CD4-positive, alpha-beta T cell (primary cell): ENCODE results near the gene ESRRB. TPM values are rescaled to one million over a fixed set of nuclear protein-coding genes. Genes with fewer than 3 reads are reported as not detected.

Experiments
- ATAC-seq: fragments of 200-7000 bp; cut with Tn5 transposase; one replicate; pipeline ENCODE4 v1.10.0; 2022; ENCODE audit warnings: mild to moderate bottlenecking; ENCODE audit not compliant: poor library complexity
- CTCF ChIA-PET: fragments of 350-600 bp; sonication (Branson Sonifier 250); formaldehyde crosslinking; loops from one replicate; lab custom pipeline; 2021; ENCODE audit warnings: antibody characterized with exemption, inconsistent platforms; lab: Charles Lee
- POLR2A ChIA-PET: fragments of 350-600 bp; sonication (Branson Sonifier 250); formaldehyde crosslinking; loops from one replicate; lab custom pipeline; 2021; ENCODE audit warnings: antibody characterized with exemption, inconsistent platforms; lab: Charles Lee
- DNase-seq, 14 experiments: peaks; one replicate each; pipeline ENCODE4 v3.0.0-alpha.2; 2013 to 2020; ENCODE audit warnings: mixed read lengths in 2 of 14
- H3K27ac ChIP-seq, 2 donors: one replicate each; pipeline versions ENCODE4 v1.5.1 to v1.7.0; 2013; ENCODE audit warnings: low read length in 2 of 2, low read depth in 1 of 2, mild to moderate bottlenecking in 1 of 2
- H3K27me3 ChIP-seq, 2 experiments: 1 replicate in 1 of 2; 2 replicates in 1 of 2; pipeline versions ENCODE4 v1.6.1 to v1.7.0; 2013; ENCODE audit warnings: low read length in 2 of 2, control low read depth in 1 of 2, mild to moderate bottlenecking in 1 of 2, moderate library complexity in 1 of 2; ENCODE audit not compliant: insufficient read depth in 2 of 2, control insufficient read depth in 1 of 2
- H3K36me3 ChIP-seq: one replicate; pipeline ENCODE4 v1.6.1; 2013; ENCODE audit warnings: low read length, control low read depth; ENCODE audit not compliant: insufficient read depth
- H3K4me1 ChIP-seq: one replicate; pipeline ENCODE4 v1.6.1; 2013; ENCODE audit warnings: low read length, control low read depth; ENCODE audit not compliant: insufficient read depth
- H3K4me3 ChIP-seq: one replicate; pipeline ENCODE4 v1.5.1; 2013; ENCODE audit warnings: mild to moderate bottlenecking, low read length, moderate library complexity
- H3K9me3 ChIP-seq, 2 experiments: 1 replicate in 1 of 2; 2 replicates in 1 of 2; pipeline versions ENCODE4 v1.6.1 to v1.7.0; 2013; ENCODE audit warnings: low read length in 2 of 2, mild to moderate bottlenecking in 2 of 2, control low read depth in 1 of 2, moderate library complexity in 1 of 2; ENCODE audit not compliant: control insufficient read depth in 1 of 2, insufficient read depth in 1 of 2
- H3K27ac Mint-ChIP-seq: one replicate; pipeline ENCODE4 v1.8.0; 2020; ENCODE audit warnings: mixed read lengths
- H3K27me3 Mint-ChIP-seq: one replicate; pipeline ENCODE4 v1.8.0; 2021; ENCODE audit warnings: mixed read lengths
- H3K36me3 Mint-ChIP-seq: one replicate; pipeline ENCODE4 v1.8.0; 2021; ENCODE audit warnings: low read depth, mixed read lengths
- H3K4me1 Mint-ChIP-seq: one replicate; pipeline ENCODE4 v1.8.0; 2021; ENCODE audit warnings: low read depth, mixed read lengths
- H3K4me3 Mint-ChIP-seq: one replicate; pipeline ENCODE4 v1.8.0; 2020; ENCODE audit warnings: mild to moderate bottlenecking, mixed read lengths
- H3K9me3 Mint-ChIP-seq: one replicate; pipeline ENCODE4 v1.8.0; 2020; ENCODE audit warnings: mixed read lengths
- intact Hi-C, 2 experiments: fragments of 100-400 bp; cut with DNase I in 1 of 2; cut with micrococcal nuclease in 1 of 2; formaldehyde crosslinking; loops; one replicate each; pipeline versions ENCODE4 v1.15.1 to v1.9.0; 2023 to 2025; cut with DNase I, micrococcal nuclease
- total RNA-seq, 174 experiments: library from RNA in 2 of 174; stranded (reverse) in 2 of 174; gene quantifications; one replicate each; pipeline ENCODE4 v1.2.3 and lab custom pipeline; 2021 to 2026
- TF ChIP-seq, protein P1 (sequence below): fragments of 200-600 bp; IDR thresholded peaks from one replicate; pipeline ENCODE4 v1.8.0; 2022; ENCODE audit warnings: antibody characterized with exemption, mild to moderate bottlenecking

Gene ESRRB
- total RNA-seq, 2 experiments from 2014 or later: 0.17 to 0.27 TPM

DNA sequence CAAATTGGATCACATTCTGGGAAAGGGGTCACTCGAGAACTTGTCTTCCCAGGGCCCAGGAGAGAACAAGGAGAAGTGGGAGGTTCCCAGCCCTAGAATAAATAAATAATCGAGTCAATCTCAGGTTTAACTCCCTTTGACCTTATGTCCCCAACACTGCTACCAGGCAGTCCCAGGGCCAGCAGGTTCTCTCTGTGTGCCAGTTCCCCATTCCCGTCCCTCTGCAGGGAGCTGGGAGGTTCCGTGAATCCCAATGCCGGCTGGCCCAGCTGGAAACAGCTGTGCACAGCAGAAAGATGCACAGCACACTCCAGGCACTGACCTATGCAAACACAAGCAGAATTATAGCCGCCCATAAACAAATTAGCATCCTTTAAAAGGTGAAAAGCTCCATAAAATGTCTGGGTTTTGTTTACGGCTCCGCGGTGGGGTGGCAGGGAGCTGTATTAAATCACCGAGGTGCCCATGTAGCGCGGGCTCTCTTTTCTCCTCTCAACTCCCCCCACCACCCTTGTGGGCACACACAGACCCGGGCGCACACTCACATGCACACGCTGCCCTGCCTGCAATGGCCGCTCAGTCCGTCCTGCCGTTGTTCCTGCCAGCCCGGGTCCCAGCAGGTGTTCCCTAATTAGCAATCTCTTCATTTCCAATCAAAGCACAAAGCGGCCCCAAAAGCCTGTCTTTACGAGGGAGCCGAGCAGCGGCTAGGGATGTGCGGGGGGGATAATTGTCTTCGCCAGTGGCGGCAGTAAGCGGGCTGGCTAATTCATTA is 46.6 kb upstream of the ESRRB start:
- POLR2A ChIA-PET: no interaction called here

DNA sequence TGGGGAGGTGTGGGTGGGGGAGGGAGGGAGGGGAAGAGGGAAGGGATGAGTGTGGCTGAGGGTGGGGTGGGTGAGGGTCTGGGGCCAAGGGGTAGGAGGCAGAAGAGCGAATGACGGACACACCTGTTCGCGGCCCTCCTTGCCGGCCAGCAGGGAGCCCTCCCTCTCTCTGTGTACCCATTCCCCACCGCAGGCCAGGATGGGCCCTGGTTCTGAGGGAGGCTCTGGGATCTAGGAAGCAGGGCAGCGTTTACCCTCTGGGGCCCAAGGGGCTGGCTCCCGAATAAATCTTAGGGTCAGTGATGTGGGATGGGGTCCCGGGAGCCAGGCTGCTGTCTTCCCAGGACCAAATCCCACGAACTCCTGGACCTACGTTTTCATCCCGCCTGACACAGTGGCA is 46.0 kb upstream of the ESRRB start:
- TF ChIP-seq, protein P1, sequence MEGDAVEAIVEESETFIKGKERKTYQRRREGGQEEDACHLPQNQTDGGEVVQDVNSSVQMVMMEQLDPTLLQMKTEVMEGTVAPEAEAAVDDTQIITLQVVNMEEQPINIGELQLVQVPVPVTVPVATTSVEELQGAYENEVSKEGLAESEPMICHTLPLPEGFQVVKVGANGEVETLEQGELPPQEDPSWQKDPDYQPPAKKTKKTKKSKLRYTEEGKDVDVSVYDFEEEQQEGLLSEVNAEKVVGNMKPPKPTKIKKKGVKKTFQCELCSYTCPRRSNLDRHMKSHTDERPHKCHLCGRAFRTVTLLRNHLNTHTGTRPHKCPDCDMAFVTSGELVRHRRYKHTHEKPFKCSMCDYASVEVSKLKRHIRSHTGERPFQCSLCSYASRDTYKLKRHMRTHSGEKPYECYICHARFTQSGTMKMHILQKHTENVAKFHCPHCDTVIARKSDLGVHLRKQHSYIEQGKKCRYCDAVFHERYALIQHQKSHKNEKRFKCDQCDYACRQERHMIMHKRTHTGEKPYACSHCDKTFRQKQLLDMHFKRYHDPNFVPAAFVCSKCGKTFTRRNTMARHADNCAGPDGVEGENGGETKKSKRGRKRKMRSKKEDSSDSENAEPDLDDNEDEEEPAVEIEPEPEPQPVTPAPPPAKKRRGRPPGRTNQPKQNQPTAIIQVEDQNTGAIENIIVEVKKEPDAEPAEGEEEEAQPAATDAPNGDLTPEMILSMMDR: no peak
- H3K4me1 ChIP-seq: no peaks in the 10 kb centered on the region
- Mint-ChIP-seq H3K4me1 (no peaks in the 10 kb centered on the region), H3K9me3 (no peaks in the 10 kb centered on the region), H3K4me3 (no peak overlapping the region), H3K27ac (no peak overlapping the region), H3K36me3 (no peaks in the 10 kb centered on the region), H3K27me3 (peaks cover 53% of the 10 kb centered on the region)
- intact Hi-C loops: no loop called here
- POLR2A ChIA-PET: no interaction called here
- DNase-seq (no peak), ATAC-seq (no peak)
- H3K36me3 ChIP-seq: no peaks in the 10 kb centered on the region
- no peak overlapping the region for H3K4me3 ChIP-seq
- H3K27me3 ChIP-seq: peaks cover 19 to 29% of the 10 kb centered on the region in 2 experiments
- CTCF ChIA-PET: no interaction called here
- no peak overlapping the region for H3K27ac ChIP-seq
- peaks cover 0 to 4% of the 10 kb centered on the region in 2 experiments for H3K9me3 ChIP-seq

More for the DNA sequence above, 46.6 kb upstream of the ESRRB start:
- H3K27me3 ChIP-seq: peaks cover 19 to 29% of the 10 kb centered on the region in 2 experiments
- DNase-seq (no peak), ATAC-seq (no peak)
- H3K4me3 Mint-ChIP-seq: no peak overlapping the region
- no peaks in the 10 kb centered on the region for H3K4me1 ChIP-seq
- no peaks in the 10 kb centered on the region for H3K36me3 Mint-ChIP-seq
- no peaks in the 10 kb centered on the region for H3K36me3 ChIP-seq
- no peaks in the 10 kb centered on the region for H3K9me3 Mint-ChIP-seq
- no peak overlapping the region for H3K27ac ChIP-seq
- H3K4me1 Mint-ChIP-seq: no peaks in the 10 kb centered on the region
- TF ChIP-seq, protein P1: no peak
- CTCF ChIA-PET: no interaction called here
- H3K27me3 Mint-ChIP-seq: peaks cover 53% of the 10 kb centered on the region
- no peak overlapping the region for H3K27ac Mint-ChIP-seq
- H3K9me3 ChIP-seq: peaks cover 0 to 4% of the 10 kb centered on the region in 2 experiments
- intact Hi-C loops: no loop called here
- no peak overlapping the region for H3K4me3 ChIP-seq

DNA sequence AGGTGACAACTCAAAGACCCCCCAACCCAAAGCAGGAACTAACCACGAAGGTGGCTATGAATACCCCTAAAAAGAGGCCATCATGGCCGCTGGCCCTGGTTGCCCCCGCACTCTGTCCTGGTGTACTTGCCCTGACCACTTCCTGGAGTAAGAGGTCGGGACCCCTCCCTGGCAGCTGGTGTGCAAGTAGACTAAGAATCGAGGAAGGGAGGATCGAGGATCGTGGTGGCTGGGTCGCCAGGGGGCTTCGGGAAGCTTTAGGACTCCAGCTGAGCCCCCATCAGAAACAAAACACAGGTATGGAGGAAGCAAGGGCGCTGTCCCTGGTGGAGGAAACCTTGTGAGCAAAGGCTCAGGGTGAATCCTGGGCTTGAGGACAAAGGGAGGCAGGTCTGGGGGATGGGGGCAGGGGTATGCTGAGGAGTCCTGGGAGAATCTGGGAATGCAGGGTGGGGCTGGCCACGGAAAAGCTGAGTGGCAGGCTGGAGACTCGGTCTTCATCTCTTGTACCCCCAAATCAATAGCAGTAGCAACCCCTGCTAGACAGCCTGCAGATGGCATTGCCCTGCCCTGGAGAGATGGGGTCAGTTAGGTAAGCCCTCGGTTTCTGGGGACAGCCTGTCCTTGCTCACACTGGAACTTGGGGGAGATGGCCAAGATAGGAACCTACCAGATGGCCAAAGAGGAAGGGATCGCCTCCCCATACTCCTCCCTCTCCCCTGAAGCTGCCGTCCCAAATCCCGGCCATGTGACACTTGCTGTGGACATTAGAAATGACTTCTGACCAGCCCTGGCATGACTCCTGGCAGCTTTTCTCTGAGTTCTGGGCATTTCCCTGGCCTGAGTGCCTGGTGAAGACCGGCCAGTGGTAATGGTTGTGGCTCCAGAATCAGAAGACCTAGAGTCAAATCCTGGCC is 45.3 kb upstream of the ESRRB start:
- no peak overlapping the region for H3K27ac Mint-ChIP-seq
- POLR2A ChIA-PET: no interaction called here
- no peaks in the 10 kb centered on the region for H3K36me3 Mint-ChIP-seq
- no peak overlapping the region for H3K27ac ChIP-seq
- ATAC-seq (no peak), DNase-seq (no peak)
- H3K9me3 Mint-ChIP-seq: no peaks in the 10 kb centered on the region
- no peaks in the 10 kb centered on the region for H3K4me1 ChIP-seq
- H3K4me3 ChIP-seq: no peak overlapping the region
- H3K4me3 Mint-ChIP-seq: no peak overlapping the region
- intact Hi-C loops: no loop called here
- peaks cover 0 to 4% of the 10 kb centered on the region in 2 experiments for H3K9me3 ChIP-seq
- no peaks in the 10 kb centered on the region for H3K4me1 Mint-ChIP-seq
- CTCF ChIA-PET: no interaction called here
- TF ChIP-seq, protein P1: no peak
- peaks cover 19 to 29% of the 10 kb centered on the region in 2 experiments for H3K27me3 ChIP-seq
- H3K36me3 ChIP-seq: no peaks in the 10 kb centered on the region
- peaks cover 53% of the 10 kb centered on the region for H3K27me3 Mint-ChIP-seq
